H9 (cell line): Measurements from ENCODE around the gene RIPK1. TPM values are rescaled to one million over a fixed set of nuclear protein-coding genes. Genes with fewer than 3 reads are reported as not detected.

ENCODE experiments used
- DNase-seq: peaks from one replicate; pipeline ENCODE4 v3.0.0-alpha.2; 2017
- H2AFZ ChIP-seq: one replicate; pipeline ENCODE4 v1.6.1; 2013; ENCODE audit warnings: mild to moderate bottlenecking, low read length, control low read depth, moderate library complexity
- H2AK5ac ChIP-seq: 2 replicates; pipeline ENCODE4 v1.6.1; 2013; ENCODE audit warnings: low read length, control low read depth, mixed read lengths; ENCODE audit not compliant: insufficient read length
- H2BK120ac ChIP-seq: one replicate; pipeline ENCODE4 v1.6.1; 2013; ENCODE audit warnings: low read depth, mild to moderate bottlenecking, low read length, control low read depth, inconsistent platforms; ENCODE audit not compliant: poor library complexity, severe bottlenecking
- H2BK12ac ChIP-seq: 2 replicates; pipeline ENCODE4 v1.6.1; 2013; ENCODE audit warnings: low read length, control low read depth, mixed read lengths, low read depth; ENCODE audit not compliant: insufficient read length
- H2BK15ac ChIP-seq: 2 replicates; pipeline ENCODE4 v1.6.1; 2013; ENCODE audit warnings: low read depth, low read length, control low read depth
- H2BK20ac ChIP-seq: one replicate; pipeline ENCODE4 v1.6.1; 2013; ENCODE audit warnings: low read depth, mild to moderate bottlenecking, low read length, control low read depth, inconsistent platforms; ENCODE audit not compliant: poor library complexity, severe bottlenecking
- H2BK5ac ChIP-seq: 2 replicates; pipeline ENCODE4 v1.6.1; 2013; ENCODE audit warnings: low read length, control low read depth, mixed read lengths; ENCODE audit not compliant: insufficient read length
- H3K14ac ChIP-seq: 2 replicates; pipeline ENCODE4 v1.6.1; 2013; ENCODE audit warnings: low read length, control low read depth; ENCODE audit not compliant: insufficient read depth
- H3K18ac ChIP-seq: 2 replicates; pipeline ENCODE4 v1.6.1; 2013; ENCODE audit warnings: low read depth, mild to moderate bottlenecking, mixed read lengths, low read length, control low read depth; ENCODE audit not compliant: insufficient read length
- H3K23ac ChIP-seq: 2 replicates; pipeline ENCODE4 v1.6.1; 2013; ENCODE audit warnings: low read length, control low read depth, mixed read lengths, low read depth; ENCODE audit not compliant: insufficient read length
- H3K23me2 ChIP-seq: 2 replicates; pipeline ENCODE4 v1.6.1; 2013; ENCODE audit warnings: low read depth, mild to moderate bottlenecking, mixed read lengths, low read length, control low read depth; ENCODE audit not compliant: insufficient read length, poor library complexity, severe bottlenecking
- H3K27ac ChIP-seq: 2 replicates; pipeline ENCODE4 v1.5.1; 2013; ENCODE audit warnings: low read length, control low read depth, mixed read lengths, low read depth; ENCODE audit not compliant: insufficient read length
- H3K27me3 ChIP-seq: 2 replicates; pipeline ENCODE4 v1.6.1; 2013; ENCODE audit warnings: low read length, control low read depth, inconsistent platforms; ENCODE audit not compliant: insufficient read depth
- H3K4ac ChIP-seq: 2 replicates; pipeline ENCODE4 v1.6.1; 2013; ENCODE audit warnings: low read depth, mild to moderate bottlenecking, control low read depth, inconsistent platforms, low read length, moderate library complexity
- H3K4me1 ChIP-seq: 2 replicates; pipeline ENCODE4 v1.6.1; 2013; ENCODE audit warnings: low read length, control low read depth, inconsistent platforms; ENCODE audit not compliant: insufficient read depth
- H3K4me2 ChIP-seq: 2 replicates; pipeline ENCODE4 v1.6.1; 2013; ENCODE audit warnings: low read length, control low read depth, mixed read lengths; ENCODE audit not compliant: insufficient read length, insufficient read depth
- H3K56ac ChIP-seq: 2 replicates; pipeline ENCODE4 v1.6.1; 2013; ENCODE audit warnings: low read depth, mild to moderate bottlenecking, mixed read lengths, low read length, control low read depth; ENCODE audit not compliant: insufficient read length
- H3K79me1 ChIP-seq: 2 replicates; pipeline ENCODE4 v1.6.1; 2013; ENCODE audit warnings: low read depth, mild to moderate bottlenecking, moderate library complexity, low read length, control low read depth, inconsistent platforms; ENCODE audit not compliant: insufficient read depth, poor library complexity, severe bottlenecking
- H3K79me2 ChIP-seq: 2 replicates; pipeline ENCODE4 v1.6.1; 2013; ENCODE audit warnings: low read length, control low read depth, inconsistent platforms; ENCODE audit not compliant: insufficient read depth
- H3K9ac ChIP-seq: 2 replicates; pipeline ENCODE4 v1.6.1; 2013; ENCODE audit warnings: low read length, control low read depth, mixed read lengths; ENCODE audit not compliant: insufficient read length; ENCODE audit errors: extremely low read depth
- H3K9me3 ChIP-seq: one replicate; pipeline ENCODE4 v1.6.1; 2013; ENCODE audit warnings: low read depth, low read length, inconsistent platforms; ENCODE audit not compliant: control insufficient read depth
- H3T11ph ChIP-seq: one replicate; pipeline ENCODE4 v1.6.1; 2013; ENCODE audit warnings: mild to moderate bottlenecking, low read length, control low read depth, inconsistent platforms
- H4K20me1 ChIP-seq: one replicate; pipeline ENCODE4 v1.6.1; 2013; ENCODE audit not compliant: control insufficient read depth, insufficient read length, insufficient read depth
- H4K5ac ChIP-seq: 2 replicates; pipeline ENCODE4 v1.6.1; 2013; ENCODE audit warnings: low read depth, mild to moderate bottlenecking, mixed read lengths, low read length, control low read depth; ENCODE audit not compliant: insufficient read length
- H4K8ac ChIP-seq: replicated peaks from 2 replicates; pipeline ENCODE4 v1.6.1; 2013; ENCODE audit warnings: low read length, control low read depth, mixed read lengths, low read depth; ENCODE audit not compliant: insufficient read length
- H4K91ac ChIP-seq: 2 replicates; pipeline ENCODE4 v1.6.1; 2013; ENCODE audit warnings: low read depth, mild to moderate bottlenecking, moderate library complexity, mixed read lengths, low read length, control low read depth; ENCODE audit not compliant: insufficient read length
- H3K27ac Mint-ChIP-seq, 3 experiments: 2 replicates in 2 of 3; 3 replicates in 1 of 3; pipeline ENCODE4 v1.8.0; 2020 to 2021; ENCODE audit warnings: mixed read lengths in 3 of 3, mild to moderate bottlenecking in 1 of 3, moderate library complexity in 1 of 3
- H3K27me3 Mint-ChIP-seq: 2 replicates; pipeline ENCODE4 v1.8.0; 2021; ENCODE audit warnings: low read depth, mild to moderate bottlenecking, moderate library complexity, mixed read lengths
- H3K36me3 Mint-ChIP-seq, 3 experiments: 2 replicates in 2 of 3; 3 replicates in 1 of 3; pipeline ENCODE4 v1.8.0; 2020 to 2021; ENCODE audit warnings: low read depth in 3 of 3, mixed read lengths in 3 of 3; ENCODE audit not compliant: insufficient read depth in 1 of 3
- H3K4me1 Mint-ChIP-seq, 2 experiments: 2 replicates each; pipeline ENCODE4 v1.8.0; 2020; ENCODE audit warnings: mixed read lengths in 2 of 2
- H3K4me3 Mint-ChIP-seq, 2 experiments: 2 replicates in 1 of 2; 3 replicates in 1 of 2; pipeline ENCODE4 v1.8.0; 2020 to 2021; ENCODE audit warnings: mild to moderate bottlenecking in 2 of 2, mixed read lengths in 2 of 2, moderate library complexity in 1 of 2
- H3K9me3 Mint-ChIP-seq, 2 experiments: 2 replicates in 1 of 2; 3 replicates in 1 of 2; pipeline ENCODE4 v1.8.0; 2020; ENCODE audit warnings: mild to moderate bottlenecking in 2 of 2, mixed read lengths in 2 of 2, moderate library complexity in 1 of 2
- WGBS: extraction: QIAGEN DNeasy Blood & Tissue Kit; methylation state at CpG from one replicate; pipeline ENCODE4 v1.1.7; 2013; ENCODE audit warnings: missing lambda C conversion rate, low lambda C conversion rate, mixed read lengths; ENCODE audit not compliant: insufficient read length; ENCODE audit errors: extremely low coverage; 5-methylcytosine and 5-hydroxymethylcytosine counted together
- total RNA-seq: library from RNA; stranded (reverse); gene quantifications from 2 replicates; pipeline ENCODE4 v1.2.1, GENCODE V29; 2021
- TF ChIP-seq, protein P1 (sequence below): fragments of 200-600 bp; sonication (generic); conservative IDR thresholded peaks from 3 replicates; pipeline ENCODE4 v1.8.0; 2021; ENCODE audit warnings: antibody characterized with exemption, mild to moderate bottlenecking

RIPK1 gene
- total RNA-seq, 1 experiment from 2014 or later, result 24.6 TPM

DNA sequence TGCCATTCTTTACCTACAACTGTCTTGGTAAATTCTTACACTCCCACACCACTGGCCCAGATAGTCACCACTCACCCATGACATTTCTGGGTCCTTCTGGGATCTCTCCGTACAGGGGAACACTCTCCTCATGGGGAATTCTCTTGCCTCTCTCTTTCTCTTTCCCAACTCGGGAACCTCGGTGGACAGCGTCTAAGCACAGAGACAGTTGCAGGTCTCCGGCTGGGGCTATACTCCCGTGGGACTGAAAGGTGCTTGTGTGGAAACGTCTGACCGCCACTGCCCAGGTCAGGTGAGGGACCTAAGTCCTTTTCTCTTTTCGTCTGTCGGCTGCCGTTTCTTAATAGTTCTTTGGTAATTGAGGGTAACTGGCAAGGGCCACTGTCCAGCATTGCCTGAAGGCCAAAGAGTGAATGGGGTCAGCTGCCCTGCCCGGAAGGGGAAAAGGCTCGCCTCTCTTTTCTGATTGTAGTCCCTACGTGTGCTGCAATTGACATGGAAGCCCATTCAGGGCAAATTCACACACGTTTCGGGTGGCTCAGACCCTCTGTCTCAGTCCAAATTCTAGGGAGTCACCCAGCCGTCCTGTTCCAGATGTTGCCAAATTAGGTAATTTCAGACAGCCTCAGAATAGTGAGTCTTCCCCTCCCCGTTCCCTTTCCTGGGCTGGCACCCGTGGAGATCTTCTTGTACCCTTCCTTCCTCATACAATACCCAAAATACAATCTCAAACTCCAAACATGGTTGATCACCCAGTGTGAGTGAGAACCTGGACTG, 31.2 kb upstream of the RIPK1 start:
- Histone ChIP-seq H3K79me2 (no peaks in the 10 kb centered on the region), H3K9ac (no peak overlapping the region), H3K9me3 (no peaks in the 10 kb centered on the region), H3K23me2 (peaks cover 2% of the 10 kb centered on the region), H3K27me3 (no peaks in the 10 kb centered on the region), H2BK20ac (no peak overlapping the region), H3K27ac (no peak overlapping the region), H3K4me2 (no peak overlapping the region), H2BK5ac (no peak overlapping the region), H4K91ac (no peak overlapping the region), H2BK120ac (no peak overlapping the region), H3T11ph (no peak overlapping the region), H2BK15ac (no peak overlapping the region), H3K4ac (no peak overlapping the region), H3K18ac (no peak overlapping the region), H4K8ac (no peak overlapping the region), H2BK12ac (no peak overlapping the region), H3K56ac (no peak overlapping the region), H4K5ac (no peak overlapping the region), H3K4me1 (no peaks in the 10 kb centered on the region; the same call in 1 of the 2 replicates), H4K20me1 (no peaks in the 10 kb centered on the region), H3K23ac (no peak overlapping the region), H3K14ac (no peak overlapping the region), H3K79me1 (no peaks in the 10 kb centered on the region), H2AK5ac (no peak overlapping the region), H2AFZ (no peak overlapping the region)
- peaks cover 0 to 5% (median 2%) of the 10 kb centered on the region in 3 experiments; a peak in 4 of 7 replicates for H3K36me3 Mint-ChIP-seq
- H3K27ac Mint-ChIP-seq, result no peak overlapping the region
- peaks cover 6% of the 10 kb centered on the region; the same call in 1 of the 2 replicates for H3K27me3 Mint-ChIP-seq
- no peak for DNase-seq
- WGBS, result no CpG with 5 or more reads among the region's 19 CpGs
- no peak overlapping the region for H3K4me3 Mint-ChIP-seq
- H3K4me1 Mint-ChIP-seq, result peaks cover 12 to 25% of the 10 kb centered on the region in 2 experiments
- TF ChIP-seq, protein P1, sequence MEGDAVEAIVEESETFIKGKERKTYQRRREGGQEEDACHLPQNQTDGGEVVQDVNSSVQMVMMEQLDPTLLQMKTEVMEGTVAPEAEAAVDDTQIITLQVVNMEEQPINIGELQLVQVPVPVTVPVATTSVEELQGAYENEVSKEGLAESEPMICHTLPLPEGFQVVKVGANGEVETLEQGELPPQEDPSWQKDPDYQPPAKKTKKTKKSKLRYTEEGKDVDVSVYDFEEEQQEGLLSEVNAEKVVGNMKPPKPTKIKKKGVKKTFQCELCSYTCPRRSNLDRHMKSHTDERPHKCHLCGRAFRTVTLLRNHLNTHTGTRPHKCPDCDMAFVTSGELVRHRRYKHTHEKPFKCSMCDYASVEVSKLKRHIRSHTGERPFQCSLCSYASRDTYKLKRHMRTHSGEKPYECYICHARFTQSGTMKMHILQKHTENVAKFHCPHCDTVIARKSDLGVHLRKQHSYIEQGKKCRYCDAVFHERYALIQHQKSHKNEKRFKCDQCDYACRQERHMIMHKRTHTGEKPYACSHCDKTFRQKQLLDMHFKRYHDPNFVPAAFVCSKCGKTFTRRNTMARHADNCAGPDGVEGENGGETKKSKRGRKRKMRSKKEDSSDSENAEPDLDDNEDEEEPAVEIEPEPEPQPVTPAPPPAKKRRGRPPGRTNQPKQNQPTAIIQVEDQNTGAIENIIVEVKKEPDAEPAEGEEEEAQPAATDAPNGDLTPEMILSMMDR, result no peak
- peaks cover 6 to 12% of the 10 kb centered on the region in 2 experiments; a peak in 3 of 5 replicates for H3K9me3 Mint-ChIP-seq
